ENCODE data around the gene SRRM4.

SRRM4 gene

GRCh38 chr12:119090276-119090675 is 108.9 kb downstream of the SRRM4 start:
- no peak for ATAC-seq
- TF ChIP-seq TSHZ2 (CRISPR knock-in tag; IDR thresholded peaks at IDR 0.05), result no peak
- no peak for TF ChIP-seq CSDC2 (CRISPR knock-in tag; IDR thresholded peaks at IDR 0.05)
- no peak for TF ChIP-seq GLIS3 (CRISPR knock-in tag; IDR thresholded peaks at IDR 0.05)
- TF ChIP-seq ARNTL (CRISPR knock-in tag; IDR thresholded peaks at IDR 0.05; ENCODE audit: borderline replicate concordance, low read depth), result no peak
- no peak for TF ChIP-seq CSRNP3 (CRISPR knock-in tag; IDR thresholded peaks at IDR 0.05)
- TF ChIP-seq ESRRG (CRISPR knock-in tag; IDR thresholded peaks at IDR 0.05), result no peak
- no peak for TF ChIP-seq ZNF565 (CRISPR knock-in tag; conservative IDR thresholded peaks at IDR 0.05; ENCODE audit: low read depth)
- no peak for TF ChIP-seq ZC3H10 (CRISPR knock-in tag; IDR thresholded peaks at IDR 0.05)
- no peak for TF ChIP-seq ZFP3 (CRISPR knock-in tag; IDR thresholded peaks at IDR 0.05)
- TF ChIP-seq POU6F1 (CRISPR knock-in tag; IDR thresholded peaks at IDR 0.05; ENCODE audit: borderline replicate concordance, low read depth), result no peak
- TF ChIP-seq ZNF8 (CRISPR knock-in tag; IDR thresholded peaks at IDR 0.05), result no peak
- TF ChIP-seq ISL1 (CRISPR knock-in tag; IDR thresholded peaks at IDR 0.05), result no peak
- TF ChIP-seq ZNF70 (CRISPR knock-in tag; IDR thresholded peaks at IDR 0.05), result no peak
- no peak for TF ChIP-seq RARB (CRISPR knock-in tag; IDR thresholded peaks at IDR 0.05)
- TF ChIP-seq BACH2 (CRISPR knock-in tag; IDR thresholded peaks at IDR 0.05; ENCODE audit: borderline replicate concordance), result no peak

- no peak for ATAC-seq
- no peak for TF ChIP-seq ZNF8 (CRISPR knock-in tag; IDR thresholded peaks at IDR 0.05)
- TF ChIP-seq SNAI2 (CRISPR knock-in tag; IDR thresholded peaks at IDR 0.05), result no peak
- TF ChIP-seq ESRRG (CRISPR knock-in tag; IDR thresholded peaks at IDR 0.05), result no peak
- TF ChIP-seq CREB5 (CRISPR knock-in tag; IDR thresholded peaks at IDR 0.05; ENCODE audit: low read depth), result no peak
- TF ChIP-seq ZFP30 (CRISPR knock-in tag; IDR thresholded peaks at IDR 0.05), result no peak
- TF ChIP-seq PATZ1 (CRISPR knock-in tag; IDR thresholded peaks at IDR 0.05; ENCODE audit: borderline replicate concordance), result no peak
- no peak for TF ChIP-seq ZNF565 (CRISPR knock-in tag; conservative IDR thresholded peaks at IDR 0.05; ENCODE audit: low read depth)
Measured at GRCh38 chr12:119090865-119091264, 109.5 kb downstream of the SRRM4 start.

- ATAC-seq, result no peak
- TF ChIP-seq OSR1 (CRISPR knock-in tag; IDR thresholded peaks at IDR 0.05), result no peak
- no peak for TF ChIP-seq ZFP30 (CRISPR knock-in tag; IDR thresholded peaks at IDR 0.05)
- no peak for TF ChIP-seq PPARA (CRISPR knock-in tag; IDR thresholded peaks at IDR 0.05; ENCODE audit: borderline replicate concordance)
- TF ChIP-seq TSHZ2 (CRISPR knock-in tag; IDR thresholded peaks at IDR 0.05), result no peak
- TF ChIP-seq ESRRG (CRISPR knock-in tag; IDR thresholded peaks at IDR 0.05), result no peak
- no peak for TF ChIP-seq ZNF565 (CRISPR knock-in tag; conservative IDR thresholded peaks at IDR 0.05; ENCODE audit: low read depth)
- no peak for TF ChIP-seq CREB5 (CRISPR knock-in tag; IDR thresholded peaks at IDR 0.05; ENCODE audit: low read depth)
- no peak for TF ChIP-seq POU6F1 (CRISPR knock-in tag; IDR thresholded peaks at IDR 0.05; ENCODE audit: borderline replicate concordance, low read depth)
- TF ChIP-seq CSDC2 (CRISPR knock-in tag; IDR thresholded peaks at IDR 0.05), result no peak
- TF ChIP-seq ZNF70 (CRISPR knock-in tag; IDR thresholded peaks at IDR 0.05), result no peak
- TF ChIP-seq SNAI2 (CRISPR knock-in tag; IDR thresholded peaks at IDR 0.05), result no peak
- no peak for TF ChIP-seq RARB (CRISPR knock-in tag; IDR thresholded peaks at IDR 0.05)
Measured at GRCh38 chr12:119096429-119097202, 115.3 kb downstream of the SRRM4 start.

Data from SK-N-SH treated with all-trans-retinoic acid at 6 μM for 48 hours (cell line).